ENCODE data around the gene HOXA2. TPM values are rescaled to one million over a fixed set of nuclear protein-coding genes. Genes with fewer than 3 reads are reported as not detected.

HOXA2 gene
- total and polyA plus RNA-seq, 2 of the 13 experiments (the other 11 are each of a cell fraction or from before 2014, with no cell fraction given): 0.22 to 0.29 TPM

GRCh38 chr7:27116962-27117886 is 14.7 kb upstream of the HOXA2 start:
- POLR2A ChIA-PET: interaction anchor here (1.2 to 1.6 kb wide), 2 partner anchors 14 to 253 kb away, joined by 5 read pairs; partner anchors contain the start of genes HOXA4 and SKAP2

More at GRCh38 chr7:27116962-27117886, 14.7 kb upstream of the HOXA2 start:
- Histone ChIP-seq H3K4me2 (ENCODE audit: low read depth, low read length) (no peak overlapping the region), H2AFZ (ENCODE audit: low read length) (no peak overlapping the region), H4K20me1 (ENCODE audit: insufficient read depth, low read length) (peaks cover 18% of the 10 kb centered on the region), H3K27ac (ENCODE audit: extremely low read length, insufficient read depth, low read length) (no peak overlapping the region), H3K4me3 (replicated peaks in 1 of 3; ENCODE audit: insufficient read depth in 1 of 3, low read depth in 2 of 3, low read length in 3 of 3) (no peak overlapping the region), H3K79me2 (ENCODE audit: insufficient read depth, low read length) (peaks cover 51% of the 10 kb centered on the region), H3K4me1 (ENCODE audit: insufficient read depth, low read length) (peaks cover 36% of the 10 kb centered on the region), H3K9me3 (ENCODE audit: low read length) (no peaks in the 10 kb centered on the region), H3K9ac (ENCODE audit: insufficient read depth, low read depth, low read length) (no peak overlapping the region), H3K36me3 (replicated peaks in 1 of 2; ENCODE audit: control insufficient read depth in 1 of 2, insufficient read depth in 2 of 2, low read length in 2 of 2) (peaks cover 0 to 6% of the 10 kb centered on the region in 2 experiments; a peak in 2 of 5 replicates), H3K27me3 (ENCODE audit: control insufficient read depth in 1 of 2, insufficient read depth in 2 of 2, low read length in 2 of 2) (no peaks in the 10 kb centered on the region; a peak in 1 of 5 replicates)
- intact Hi-C loops (cut with micrococcal nuclease; ENCODE audit: unreplicated experiment) (no loop called here), in situ Hi-C loops (cut with HindIII; ENCODE audit: extremely low pct_ligation_motif_present, low pct_unique_long_range_greater_than_20kb) (no loop called here)
- no TSS peak for BruUV-seq (replicated peaks)
- 95% methylated on average over 9 of the region's 12 CpGs for WGBS (ENCODE audit: low lambda C conversion rate)
- CTCF ChIA-PET (ENCODE audit: low intra/inter-chr PET ratio, low total read pairs): no interaction called here
- FAIRE-seq (no peak), DNase-seq (ENCODE audit: low spot score) (no peak), ATAC-seq (no peak)
- TF ChIP-seq ZNF776 (CRISPR knock-in tag; IDR thresholded peaks at IDR 0.05) (no peak), PRDM10 (CRISPR knock-in tag; IDR thresholded peaks at IDR 0.05; ENCODE audit: low read depth) (no peak), SMC3 (IDR thresholded peaks at IDR 0.05; ENCODE audit: low read length) (no peak), TAF15 (IDR thresholded peaks at IDR 0.05; ENCODE audit: low read depth, low read length, poor library complexity, severe bottlenecking) (no peak), KLF12 (CRISPR knock-in tag; IDR thresholded peaks at IDR 0.05; ENCODE audit: borderline replicate concordance) (no peak), KDM5A (IDR thresholded peaks at IDR 0.05; ENCODE audit: borderline replicate concordance, low read length) (no peak)

Measured in HepG2 (cell line).